ENCODE measurements around the gene GET4.

GRCh38 chr7:929311-929711, 53.0 kb downstream of the GET4 start:
- TF ChIP-seq EZH2 (IDR thresholded peaks at IDR 0.05; ENCODE audit: insufficient read depth, poor library complexity, severe bottlenecking) = no peak
- TF ChIP-seq EZH2phosphoT487 (IDR thresholded peaks at IDR 0.05; ENCODE audit: insufficient read depth, low read depth) = no peak
